Measurements from ENCODE around the gene REG1A.

Gene REG1A

DNA sequence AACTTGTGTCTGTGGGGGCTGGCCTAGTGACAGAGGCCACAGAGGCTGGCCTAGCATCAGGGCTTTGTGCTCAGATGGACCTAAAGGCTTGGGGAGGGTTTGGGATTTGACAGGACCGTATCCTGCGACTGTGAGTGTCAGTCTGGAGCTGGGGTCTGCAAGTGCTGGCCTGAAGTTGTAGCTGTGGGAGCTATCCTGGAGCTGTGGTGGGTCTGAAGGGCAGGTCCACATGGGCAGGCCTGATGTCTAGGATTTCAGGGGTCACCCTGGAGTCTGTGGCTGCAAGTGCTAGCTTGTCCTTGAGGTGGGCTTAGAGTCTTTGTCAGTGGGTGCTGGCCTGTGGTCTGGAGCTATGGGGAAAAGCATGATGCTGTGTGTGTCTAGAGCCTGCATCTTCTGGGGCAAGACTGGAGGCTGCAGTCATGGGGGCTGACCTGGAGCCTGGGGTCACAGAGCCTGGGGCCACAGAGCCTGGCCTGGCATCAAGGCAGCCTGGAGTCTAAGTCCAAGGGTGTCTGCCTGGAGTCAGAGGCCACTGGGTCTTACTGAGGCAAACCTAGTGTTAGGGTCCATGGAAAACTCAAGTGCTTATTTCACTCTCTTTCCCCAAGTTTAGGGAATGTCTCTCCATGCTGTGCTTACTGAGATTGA is 35.7 kb downstream of the REG1A start:
- TF ChIP-seq, protein P1, sequence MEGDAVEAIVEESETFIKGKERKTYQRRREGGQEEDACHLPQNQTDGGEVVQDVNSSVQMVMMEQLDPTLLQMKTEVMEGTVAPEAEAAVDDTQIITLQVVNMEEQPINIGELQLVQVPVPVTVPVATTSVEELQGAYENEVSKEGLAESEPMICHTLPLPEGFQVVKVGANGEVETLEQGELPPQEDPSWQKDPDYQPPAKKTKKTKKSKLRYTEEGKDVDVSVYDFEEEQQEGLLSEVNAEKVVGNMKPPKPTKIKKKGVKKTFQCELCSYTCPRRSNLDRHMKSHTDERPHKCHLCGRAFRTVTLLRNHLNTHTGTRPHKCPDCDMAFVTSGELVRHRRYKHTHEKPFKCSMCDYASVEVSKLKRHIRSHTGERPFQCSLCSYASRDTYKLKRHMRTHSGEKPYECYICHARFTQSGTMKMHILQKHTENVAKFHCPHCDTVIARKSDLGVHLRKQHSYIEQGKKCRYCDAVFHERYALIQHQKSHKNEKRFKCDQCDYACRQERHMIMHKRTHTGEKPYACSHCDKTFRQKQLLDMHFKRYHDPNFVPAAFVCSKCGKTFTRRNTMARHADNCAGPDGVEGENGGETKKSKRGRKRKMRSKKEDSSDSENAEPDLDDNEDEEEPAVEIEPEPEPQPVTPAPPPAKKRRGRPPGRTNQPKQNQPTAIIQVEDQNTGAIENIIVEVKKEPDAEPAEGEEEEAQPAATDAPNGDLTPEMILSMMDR (IDR thresholded peaks at IDR 0.05; ENCODE audit: low read depth, low read length): no peak
- H3K4me3 ChIP-seq (ENCODE audit: low read depth, low read length): no peak overlapping the region

DNA sequence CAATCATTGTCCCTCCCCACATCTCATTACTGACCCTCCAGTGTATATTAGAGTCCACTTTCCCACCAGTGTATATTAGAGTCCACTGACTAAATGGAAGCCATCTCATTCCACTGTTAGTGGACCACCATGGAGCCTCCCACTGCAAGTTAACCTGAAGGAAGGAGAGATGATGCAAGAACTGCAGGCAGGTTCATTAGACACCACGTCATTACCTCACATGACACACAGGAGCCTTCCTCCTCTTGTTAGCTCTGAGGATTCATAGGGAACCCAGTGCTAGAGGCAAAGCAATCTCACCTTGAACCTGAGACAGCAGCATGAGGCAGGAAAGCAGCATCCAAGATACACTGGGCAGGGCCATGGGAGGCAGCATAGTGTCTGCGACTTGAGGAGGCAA is 38.7 kb downstream of the REG1A start:
- TF ChIP-seq, protein P1 (IDR thresholded peaks at IDR 0.05; ENCODE audit: low read depth, low read length): no peak
- H3K4me3 ChIP-seq (ENCODE audit: low read depth, low read length): no peak overlapping the region

DNA sequence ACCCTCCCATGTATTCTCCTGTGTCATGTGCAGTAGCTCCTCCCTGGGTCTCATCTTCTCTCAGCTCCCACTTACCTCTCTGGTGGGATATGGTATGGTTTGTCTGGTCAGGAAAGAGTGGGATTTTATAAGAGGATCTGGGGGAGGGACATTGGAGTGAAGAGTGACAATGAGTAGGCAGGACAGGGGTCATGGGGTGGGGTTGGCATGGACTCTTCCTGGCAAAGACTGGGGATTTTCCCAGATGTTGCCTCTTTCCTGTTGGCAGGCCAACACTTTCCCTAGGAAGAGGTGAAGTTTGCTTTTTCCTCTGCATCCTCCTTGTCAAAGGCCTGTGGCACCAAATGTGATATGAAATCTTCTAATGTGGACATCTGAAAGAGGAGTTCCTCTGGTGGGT is 39.4 kb downstream of the REG1A start, which contains the start of gene REG3A:
REG3A (minus strand) TSS at position 101 of the 400 bp plus-strand sequence. CDS start 348 bp downstream, outside the sequence.
- TF ChIP-seq, protein P1 (IDR thresholded peaks at IDR 0.05; ENCODE audit: low read depth, low read length): no peak
- no peak within 1 kb of the TSS for H3K4me3 ChIP-seq (ENCODE audit: low read depth, low read length)

DNA sequence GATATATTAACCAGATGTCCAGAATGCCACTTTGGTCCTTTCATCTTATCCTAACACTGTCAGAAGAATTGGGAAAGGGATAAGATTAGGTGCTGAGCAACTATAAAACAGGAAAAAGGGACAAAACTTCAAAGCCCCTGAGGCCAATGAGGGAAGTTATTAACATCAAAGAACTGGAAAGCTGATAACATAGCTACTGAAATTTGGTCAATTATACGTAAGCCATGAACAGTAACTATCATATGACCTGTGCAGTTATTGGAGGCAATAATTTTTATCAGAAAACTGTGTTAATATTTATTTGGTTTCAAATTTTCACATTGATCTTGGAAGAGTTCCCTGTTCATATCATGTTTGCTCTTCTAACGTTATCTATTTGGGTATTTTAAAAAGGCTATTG is 41.8 kb downstream of the REG1A start:
- TF ChIP-seq, protein P1 (IDR thresholded peaks at IDR 0.05; ENCODE audit: low read depth, low read length): no peak
- no peak overlapping the region for H3K4me3 ChIP-seq (ENCODE audit: low read depth, low read length)

DNA sequence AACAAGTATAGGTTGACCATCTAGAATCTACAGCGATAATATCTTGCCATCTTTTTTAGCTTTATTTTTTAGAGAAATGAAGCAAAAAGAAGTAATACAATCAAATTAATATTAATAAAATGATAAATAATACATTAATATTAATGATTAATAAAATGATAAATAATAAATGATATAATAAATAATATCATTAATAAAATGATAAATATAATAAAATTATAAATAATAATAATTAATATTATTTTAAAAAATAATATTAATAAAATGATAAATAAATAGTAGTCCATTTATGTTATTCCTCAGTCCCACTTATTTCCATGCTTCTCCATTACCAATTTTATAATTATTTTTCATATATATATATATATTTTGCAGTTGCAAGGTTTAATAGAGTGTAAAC is 42.5 kb downstream of the REG1A start:
- H3K4me3 ChIP-seq (ENCODE audit: low read depth, low read length): no peak overlapping the region
- TF ChIP-seq, protein P1 (IDR thresholded peaks at IDR 0.05; ENCODE audit: low read depth, low read length): no peak

DNA sequence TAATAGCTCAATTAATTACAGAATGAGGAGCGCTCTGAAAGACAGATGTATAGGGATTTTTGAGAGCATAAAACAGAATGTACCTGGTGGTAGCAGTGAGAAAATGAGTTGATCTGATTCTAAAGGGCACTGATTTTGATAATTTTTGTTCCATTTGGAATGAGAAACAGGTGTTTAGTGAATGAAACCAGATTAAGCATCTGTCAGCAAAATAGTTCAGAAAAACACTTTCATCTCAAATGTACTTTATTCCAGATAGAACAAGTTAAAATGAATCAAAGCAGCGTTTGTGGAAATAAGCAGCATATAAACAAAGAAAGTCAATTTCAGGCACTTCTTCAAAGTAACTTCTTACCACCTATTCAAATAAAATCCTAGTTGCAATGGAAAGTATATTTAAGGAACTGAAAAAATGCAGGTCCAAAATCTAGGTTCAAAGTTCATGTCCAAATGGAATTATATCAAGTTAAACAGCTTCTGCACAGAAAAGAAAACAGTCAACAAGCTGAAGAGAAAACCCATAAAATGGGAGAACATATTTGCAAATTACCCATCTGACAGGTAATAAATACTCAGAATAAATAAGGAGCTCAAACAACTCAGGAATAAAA is 51.2 kb downstream of the REG1A start:
- TF ChIP-seq, protein P1 (IDR thresholded peaks at IDR 0.05; ENCODE audit: low read depth, low read length): no peak
- no peak overlapping the region for H3K4me3 ChIP-seq (ENCODE audit: low read depth, low read length)
